Activated naive CD4-positive, alpha-beta T cell treated with anti-CD3 and anti-CD28 coated beads for 36 hours (primary cell): ENCODE measurements around the gene SIGLEC6. TPM values are rescaled to one million over a fixed set of nuclear protein-coding genes. Genes with fewer than 3 reads are reported as not detected.

Experiments used
- CTCF ChIA-PET: fragments of 350-600 bp; sonication (Branson Sonifier 250); formaldehyde crosslinking; loops from one replicate; lab custom pipeline; 2021; ENCODE audit warnings: antibody characterized with exemption; lab: Charles Lee
- DNase-seq: peaks from one replicate; pipeline ENCODE4 v3.0.0-alpha.2; 2020
- H3K27ac Mint-ChIP-seq: one replicate; pipeline ENCODE4 v1.8.0; 2021; ENCODE audit warnings: mild to moderate bottlenecking, mixed read lengths
- H3K27me3 Mint-ChIP-seq: one replicate; pipeline ENCODE4 v1.8.0; 2021; ENCODE audit warnings: low read depth, mixed read lengths
- H3K36me3 Mint-ChIP-seq: one replicate; pipeline ENCODE4 v1.8.0; 2021; ENCODE audit warnings: low read depth, mixed read lengths
- H3K4me1 Mint-ChIP-seq: one replicate; pipeline ENCODE4 v1.8.0; 2021; ENCODE audit warnings: low read depth, mixed read lengths
- H3K4me3 Mint-ChIP-seq: one replicate; pipeline ENCODE4 v1.8.0; 2021; ENCODE audit warnings: mild to moderate bottlenecking, moderate library complexity, mixed read lengths
- H3K9me3 Mint-ChIP-seq: one replicate; pipeline ENCODE4 v1.8.0; 2021; ENCODE audit warnings: mixed read lengths
- intact Hi-C: fragments of 100-400 bp; cut with micrococcal nuclease; formaldehyde crosslinking; loops from one replicate; pipeline ENCODE4 v1.15.1; 2023
- total RNA-seq, 2 experiments: library from RNA; stranded (reverse); gene quantifications; one replicate each; pipeline ENCODE4 v1.2.3, GENCODE V29; 2021

Gene SIGLEC6
- total RNA-seq, 2 experiments from 2014 or later, result not detected

DNA sequence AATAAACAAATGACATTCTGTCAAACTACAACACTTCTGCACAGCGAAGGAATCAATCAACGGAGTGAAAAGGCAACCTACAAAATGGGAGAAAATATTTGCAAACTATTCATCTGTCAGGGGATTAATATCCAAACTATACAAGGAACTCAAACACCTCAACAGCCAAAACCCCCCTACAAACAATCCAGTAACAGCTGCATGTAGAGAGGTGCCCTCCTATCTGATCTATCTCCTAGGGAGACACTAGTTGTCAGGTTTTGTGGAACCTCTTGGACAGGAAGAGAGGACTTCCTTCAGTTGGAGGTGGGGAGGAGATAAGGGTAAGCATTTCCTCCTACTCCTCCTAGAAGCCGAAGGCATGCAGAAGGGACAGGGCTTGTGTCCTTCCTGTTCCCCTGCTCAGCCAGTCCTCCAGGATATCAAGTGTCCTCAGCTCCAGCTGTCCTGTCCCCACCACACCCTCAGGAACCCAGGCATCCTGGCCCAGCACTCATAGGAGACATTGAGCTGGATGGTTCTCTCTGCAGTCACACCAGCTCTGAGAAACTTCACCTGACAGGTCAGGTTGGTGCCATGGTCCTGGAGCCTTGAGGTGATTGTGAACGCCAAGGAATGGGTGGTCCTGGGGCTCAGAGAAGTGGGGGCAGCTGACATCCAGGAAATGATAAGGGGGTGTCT lies 63.5 kb downstream of the SIGLEC6 start:
- Mint-ChIP-seq H3K27ac (no peak overlapping the region), H3K27me3 (peaks cover 37% of the 10 kb centered on the region), H3K4me1 (peaks cover 6% of the 10 kb centered on the region), H3K36me3 (no peaks in the 10 kb centered on the region), H3K9me3 (no peaks in the 10 kb centered on the region), H3K4me3 (no peak overlapping the region)
- no peak for DNase-seq
- CTCF ChIA-PET, result interaction anchor here (0.6 to 2.6 kb wide), 5 partner anchors 28 to 189 kb away, joined by 3 to 8 read pairs (median 4); no protein-coding TSS in a partner anchor
- intact Hi-C loops, result no loop called here

Other genes with a start within 250 kb of the SIGLEC6 start
- not detected for gene IGLON5, start 220.0 kb downstream of the SIGLEC6 start, total RNA-seq
- 1 to 10 TPM; 1.4 to 1.5 TPM for gene VSIG10L, start 189.5 kb downstream of the SIGLEC6 start, total RNA-seq
- gene ETFB, start 165.3 kb downstream of the SIGLEC6 start, total RNA-seq, result 100 to 1,000 TPM; 118 to 128 TPM
- under 1 TPM; 0.72 TPM for gene CLDND2, start 162.7 kb downstream of the SIGLEC6 start, total RNA-seq
- 10 to 100 TPM; 16.3 to 17.5 TPM for gene NKG7, start 159.0 kb downstream of the SIGLEC6 start, total RNA-seq
- not detected for gene LIM2, start 143.7 kb downstream of the SIGLEC6 start, total RNA-seq
- gene C19orf84, start 141.1 kb downstream of the SIGLEC6 start, total RNA-seq, result not detected
- gene SIGLEC10, start 114.0 kb downstream of the SIGLEC6 start, total RNA-seq, result not detected
- not detected for gene SIGLEC8, start 73.2 kb downstream of the SIGLEC6 start, total RNA-seq
- gene CEACAM18, start 53.1 kb downstream of the SIGLEC6 start, total RNA-seq, result not detected
- gene SIGLEC12, start 29.9 kb downstream of the SIGLEC6 start, total RNA-seq, result not detected
- 1 to 10 TPM; 6.5 to 7.9 TPM for gene ZNF175, start 39.6 kb upstream of the SIGLEC6 start, total RNA-seq
- under 1 TPM in 1 of 2 experiments, not detected in 1; 0.12 TPM for gene SIGLEC5, start 98.7 kb upstream of the SIGLEC6 start, total RNA-seq
- not detected for gene SIGLEC14, start 115.2 kb upstream of the SIGLEC6 start, total RNA-seq
- 1 to 10 TPM; 5.8 to 6.6 TPM for gene SPACA6, start 161.7 kb upstream of the SIGLEC6 start, total RNA-seq
- not detected for gene HAS1, start 192.3 kb upstream of the SIGLEC6 start, total RNA-seq
- not detected for gene FPR1, start 220.2 kb upstream of the SIGLEC6 start, total RNA-seq
- not detected for gene FPR2, start 229.5 kb upstream of the SIGLEC6 start, total RNA-seq